Medulla oblongata (tissue), 1 donor: ENCODE measurements around the gene PPHLN1.

Experiments used
- DNase-seq: peaks from one replicate; pipeline ENCODE4 v3.0.0-alpha.2; 2015; ENCODE audit errors: extremely low spot score

Gene PPHLN1

DNA sequence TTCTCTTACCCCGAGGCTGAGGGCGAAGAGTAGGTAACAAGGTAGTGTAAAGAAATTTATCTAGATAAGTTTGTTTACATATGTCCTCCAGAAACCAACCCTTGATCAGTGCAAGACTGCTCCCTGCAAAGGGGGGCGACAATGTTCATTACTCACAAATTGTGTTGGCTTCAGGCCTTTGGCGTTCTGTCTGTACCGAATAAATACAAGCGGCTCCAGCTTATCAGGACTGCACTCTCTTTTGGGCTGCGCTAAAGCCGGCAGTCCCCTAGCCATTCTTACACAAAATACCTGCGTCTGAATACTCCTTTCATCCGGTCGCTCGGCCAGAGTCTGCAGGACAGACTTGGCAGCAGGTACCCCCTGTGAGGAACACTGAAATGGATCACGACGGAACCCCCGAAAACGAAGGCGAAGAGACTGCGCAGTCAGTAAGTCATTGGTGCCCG, 116.4 kb downstream of the PPHLN1 start:
- DNase-seq, result no peak

DNA sequence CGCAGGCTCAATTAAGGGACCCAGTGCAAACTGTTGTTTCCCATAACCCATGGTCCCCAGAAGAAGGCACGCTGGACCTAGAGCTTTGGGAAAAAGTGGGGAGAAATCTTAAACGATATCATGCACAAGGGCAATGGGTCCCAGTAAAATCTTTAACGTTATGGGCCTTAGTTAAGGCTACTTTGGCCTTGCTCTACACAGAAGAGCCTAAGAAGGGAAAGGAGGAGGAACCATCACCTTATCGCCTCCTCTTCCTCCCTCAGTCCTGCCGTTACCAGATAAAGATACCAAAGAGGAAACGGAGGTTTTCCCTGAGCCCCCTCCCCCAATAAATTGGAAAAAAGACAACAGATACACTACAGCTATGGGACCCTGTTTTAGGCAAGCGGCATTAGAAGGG, 116.9 kb downstream of the PPHLN1 start:
- DNase-seq, result no peak

- no peak for DNase-seq
These were observed 118.4 kb downstream of the PPHLN1 start for GRCh38 chr12:42444192-42444943.

DNA sequence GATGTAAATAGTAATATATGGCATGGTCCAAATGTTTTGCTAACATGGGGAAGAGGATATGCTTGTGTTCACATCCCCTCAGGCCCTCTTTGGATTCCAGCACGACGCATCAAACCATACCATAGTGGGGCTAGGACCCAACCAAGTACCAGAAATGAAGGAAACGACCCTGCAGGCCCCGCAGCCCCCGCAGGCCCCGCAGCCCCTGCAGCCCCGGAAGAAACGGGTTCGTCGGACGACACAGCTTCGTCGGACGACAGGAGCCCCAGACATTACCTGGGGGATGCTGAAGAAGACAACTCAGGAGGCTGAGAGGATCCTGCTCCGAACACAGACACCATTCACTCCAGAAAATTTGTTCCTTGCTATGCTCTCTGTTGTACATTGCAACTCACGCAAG, 119.9 kb downstream of the PPHLN1 start:
- no peak for DNase-seq

- no peak for DNase-seq
These were observed 120.8 kb downstream of the PPHLN1 start for GRCh38 chr12:42446761-42447160.

- no peak for DNase-seq
These were observed 121.4 kb downstream of the PPHLN1 start for GRCh38 chr12:42447371-42447786.

- DNase-seq, result no peak
These were observed 122.9 kb downstream of the PPHLN1 start for GRCh38 chr12:42448841-42449240.

GRCh38 chr12:42450248-42450647, 124.3 kb downstream of the PPHLN1 start:
- no peak for DNase-seq

- no peak for DNase-seq
These were observed 132.6 kb downstream of the PPHLN1 start for GRCh38 chr12:42458575-42458974.

DNA sequence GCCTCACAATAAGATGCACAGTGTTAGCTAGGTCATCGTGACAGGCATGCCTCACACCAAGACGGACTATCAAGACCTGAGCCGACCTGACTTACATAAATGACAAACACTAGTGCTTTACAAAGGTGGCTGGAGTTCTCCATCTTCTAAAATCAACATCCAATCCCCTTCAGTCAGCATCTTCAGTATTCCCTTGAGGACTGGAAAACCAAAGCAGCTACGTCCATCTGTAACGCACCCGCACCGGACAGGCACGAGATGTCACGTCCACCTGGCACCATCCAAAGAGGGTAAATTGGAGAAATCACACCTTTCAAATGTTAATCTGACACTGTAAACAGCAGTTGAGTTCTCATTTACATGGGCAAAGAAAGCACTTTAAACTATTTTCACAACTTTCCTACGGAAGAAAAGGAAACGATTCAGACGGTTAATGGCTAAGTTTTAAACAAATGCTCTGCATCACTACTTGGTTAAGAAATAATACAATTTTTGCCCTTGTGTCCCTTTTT, 133.4 kb downstream of the PPHLN1 start:
- DNase-seq, result no peak

GRCh38 chr12:42462486-42462885, 136.5 kb downstream of the PPHLN1 start:
- DNase-seq, result no peak

DNA sequence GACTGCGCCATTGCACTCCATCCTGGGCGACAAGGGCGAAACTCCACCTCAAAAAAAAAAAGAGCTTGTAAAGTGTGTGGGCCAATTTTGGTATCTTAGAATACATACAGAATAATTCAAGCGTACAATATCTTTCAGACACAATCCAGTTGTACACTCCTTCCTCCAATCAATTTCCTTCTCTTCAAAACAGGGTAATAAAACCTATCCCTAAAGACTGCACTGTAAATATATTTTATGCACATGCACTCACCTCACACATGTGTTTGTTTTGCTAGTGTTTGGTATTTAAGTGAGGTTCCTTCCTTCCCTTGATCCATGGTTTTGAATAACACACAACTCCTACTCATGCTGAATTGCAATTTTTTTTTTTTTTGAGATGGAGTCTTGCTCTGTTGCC, 137.7 kb downstream of the PPHLN1 start:
- no peak for DNase-seq

GRCh38 chr12:42468341-42468821, 142.4 kb downstream of the PPHLN1 start:
- peak; percentile 12 for DNase-seq

GRCh38 chr12:42468921-42469320, 143.0 kb downstream of the PPHLN1 start:
- peak; percentile 34 for DNase-seq

GRCh38 chr12:42469355-42470175, 143.6 kb downstream of the PPHLN1 start:
- DNase-seq, result peak; percentile 59

GRCh38 chr12:42472376-42472775, 146.4 kb downstream of the PPHLN1 start:
- DNase-seq, result no peak

DNA sequence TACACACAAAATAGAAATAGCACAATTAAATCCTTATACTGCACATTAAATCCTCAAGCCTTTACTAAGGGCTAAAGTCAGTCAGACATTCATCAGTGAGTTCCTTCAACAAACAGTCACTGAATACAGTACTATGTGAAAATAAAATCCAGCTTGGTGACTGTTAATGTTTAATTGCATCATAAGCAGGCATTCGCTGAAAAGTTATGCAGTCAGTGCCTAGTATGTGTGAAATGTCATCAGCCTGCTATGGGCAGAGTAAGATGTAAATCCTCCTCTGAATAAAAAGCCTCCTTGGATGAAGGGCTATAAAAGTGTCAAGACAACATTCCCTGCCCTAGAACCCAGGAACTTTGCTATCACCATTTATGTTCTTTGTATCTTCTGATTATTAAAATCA, 147.2 kb downstream of the PPHLN1 start:
- no peak for DNase-seq

GRCh38 chr12:42473561-42473960, 147.6 kb downstream of the PPHLN1 start:
- no peak for DNase-seq

DNA sequence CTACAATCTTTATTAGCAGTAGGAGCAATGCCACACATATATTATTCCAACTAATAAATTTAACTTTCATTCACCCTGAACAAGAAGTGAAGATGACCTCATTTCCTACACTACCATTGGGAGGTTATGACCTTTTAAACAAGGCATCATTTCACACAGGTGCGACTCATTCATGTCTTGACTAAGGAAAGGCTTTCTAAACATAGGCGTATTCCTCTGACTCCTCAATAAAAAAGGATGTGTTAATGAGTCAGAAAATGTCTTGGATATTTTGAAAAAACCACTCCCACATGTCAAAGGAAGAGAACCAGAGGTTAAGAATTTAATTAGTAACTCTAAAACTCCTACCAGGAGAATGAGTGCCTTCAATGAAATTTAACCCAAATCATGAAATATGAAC, 148.4 kb downstream of the PPHLN1 start:
- DNase-seq, result no peak

- no peak for DNase-seq
These were observed 149.1 kb downstream of the PPHLN1 start for GRCh38 chr12:42475106-42475505.

DNA sequence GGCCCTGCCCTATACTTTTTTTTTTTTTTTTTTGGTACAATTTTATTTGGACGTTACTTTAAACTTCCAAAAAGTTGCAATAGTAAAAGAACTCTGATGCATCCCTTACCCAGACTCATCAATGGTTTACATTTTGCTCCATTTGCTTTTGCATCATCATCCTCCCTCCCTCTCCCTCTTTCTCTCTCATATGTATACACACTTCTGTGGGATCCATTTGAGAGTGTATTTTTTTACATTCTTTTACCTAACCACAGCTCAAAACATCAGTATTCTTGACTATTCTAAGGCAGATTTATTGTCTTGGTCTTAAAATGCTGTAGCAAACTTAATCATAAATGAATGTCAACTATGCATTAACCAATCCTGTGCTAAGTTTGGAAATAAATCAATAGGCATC, 152.0 kb downstream of the PPHLN1 start:
- no peak for DNase-seq

GRCh38 chr12:42481368-42481767, 155.4 kb downstream of the PPHLN1 start:
- no peak for DNase-seq
